ENCODE results near the gene NETO1.

NETO1 gene

GRCh38 chr18:72869226-72870185 is 1.7 kb upstream of the NETO1 start:
- Histone ChIP-seq H3K36me3 (no peaks in the 10 kb centered on the region), H3K9me3 (no peaks in the 10 kb centered on the region), H3K4me1 (ENCODE audit: control insufficient read depth in 1 of 2, insufficient read depth in 1 of 2, low read depth in 1 of 2, low read length in 1 of 2) (no peaks in the 10 kb centered on the region), H3K27ac (no peak overlapping the region), H3K27me3 (peaks cover 69% of the 10 kb centered on the region), H3K4me3 (ENCODE audit: low read depth in 1 of 2, low read length in 1 of 2) (no peak overlapping the region)
- TF ChIP-seq CTCF (IDR thresholded peaks at IDR 0.05), result no peak

GRCh38 chr18:72868585-72869225 is 918 bp upstream of the NETO1 start:
- H3K4me3 ChIP-seq (ENCODE audit: low read depth in 1 of 2, low read length in 1 of 2), result no peak overlapping the region
- H3K4me1 ChIP-seq (ENCODE audit: control insufficient read depth in 1 of 2, insufficient read depth in 1 of 2, low read depth in 1 of 2, low read length in 1 of 2), result no peaks in the 10 kb centered on the region
- H3K9me3 ChIP-seq, result no peaks in the 10 kb centered on the region
- H3K27ac ChIP-seq, result no peak overlapping the region
- H3K27me3 ChIP-seq, result peaks cover 71% of the 10 kb centered on the region
- TF ChIP-seq CTCF (IDR thresholded peaks at IDR 0.05), result no peak
- H3K36me3 ChIP-seq, result no peaks in the 10 kb centered on the region

GRCh38 chr18:72866901-72867745 is 664 bp downstream of the NETO1 start:
- no peaks in the 10 kb centered on the region for H3K4me1 ChIP-seq (ENCODE audit: control insufficient read depth in 1 of 2, insufficient read depth in 1 of 2, low read depth in 1 of 2, low read length in 1 of 2)
- no peak for TF ChIP-seq CTCF (IDR thresholded peaks at IDR 0.05)
- no peak overlapping the region for H3K4me3 ChIP-seq (ENCODE audit: low read depth in 1 of 2, low read length in 1 of 2)
- peaks cover 71% of the 10 kb centered on the region for H3K27me3 ChIP-seq
- no peak overlapping the region for H3K27ac ChIP-seq
- no peaks in the 10 kb centered on the region for H3K36me3 ChIP-seq
- H3K9me3 ChIP-seq, result no peaks in the 10 kb centered on the region

GRCh38 chr18:72866442-72866900 is 1.3 kb downstream of the NETO1 start:
- H3K4me3 ChIP-seq (ENCODE audit: low read depth in 1 of 2, low read length in 1 of 2), result no peak overlapping the region
- TF ChIP-seq CTCF (IDR thresholded peaks at IDR 0.05), result no peak
- H3K9me3 ChIP-seq, result no peaks in the 10 kb centered on the region
- H3K27ac ChIP-seq, result no peak overlapping the region
- H3K27me3 ChIP-seq, result peaks cover 71% of the 10 kb centered on the region
- no peaks in the 10 kb centered on the region for H3K36me3 ChIP-seq
- H3K4me1 ChIP-seq (ENCODE audit: control insufficient read depth in 1 of 2, insufficient read depth in 1 of 2, low read depth in 1 of 2, low read length in 1 of 2), result no peaks in the 10 kb centered on the region

GRCh38 chr18:72863754-72864153 is 4.0 kb downstream of the NETO1 start:
- TF ChIP-seq CTCF (IDR thresholded peaks at IDR 0.05), result no peak
- H3K4me1 ChIP-seq (ENCODE audit: control insufficient read depth in 1 of 2, insufficient read depth in 1 of 2, low read depth in 1 of 2, low read length in 1 of 2), result no peaks in the 10 kb centered on the region
- peaks cover 45% of the 10 kb centered on the region for H3K27me3 ChIP-seq
- no peak overlapping the region for H3K4me3 ChIP-seq (ENCODE audit: low read depth in 1 of 2, low read length in 1 of 2)
- no peaks in the 10 kb centered on the region for H3K36me3 ChIP-seq
- H3K27ac ChIP-seq, result no peak overlapping the region
- H3K9me3 ChIP-seq, result no peaks in the 10 kb centered on the region
